Left ventricle myocardium superior (tissue), 1 donor: ENCODE data around the gene BRWD1. TPM values are rescaled to one million over a fixed set of nuclear protein-coding genes. Genes with fewer than 3 reads are reported as not detected.

ENCODE experiments used
- ATAC-seq: fragments of 200-7000 bp; cut with Tn5 transposase; one replicate; pipeline ENCODE4 v1.9.1; 2020; ENCODE audit warnings: mild to moderate bottlenecking, moderate library complexity
- DNase-seq: peaks from one replicate; pipeline ENCODE4 v3.0.0-alpha.2; 2020
- intact Hi-C: fragments of 100-400 bp; cut with micrococcal nuclease; formaldehyde crosslinking; loops from one replicate; pipeline ENCODE4 v1.11.0; 2022
- total RNA-seq: library from RNA; stranded (reverse); fragmentation: NEBNext Ultra II Directional; extraction: Animal tissue kit (Norgen Biotek cat#: 25700); gene quantifications from one replicate; pipeline ENCODE4 v1.2.1, GENCODE V29; 2021
- donor health status: DM: no; HTN: yes; CAD: no; lungs with severe emphysema.

BRWD1 gene
- total RNA-seq, 1 donor from 2014 or later, result 34.2 TPM

GRCh38 chr21:39220150-39220549 is 93.3 kb downstream of the BRWD1 start:
- intact Hi-C loops, result no loop called here
- DNase-seq (no peak), ATAC-seq (peak; percentile 77)

GRCh38 chr21:39218082-39218409 is 95.4 kb downstream of the BRWD1 start:
- ATAC-seq (no peak), DNase-seq (no peak)
- intact Hi-C loops, result loop anchor here (10.0 kb wide), 1 partner anchor 47 kb away; no protein-coding TSS in a partner anchor

- ATAC-seq, result no peak
- no peak for DNase-seq
- intact Hi-C loops, result loop anchor here (10.0 kb wide), 1 partner anchor 47 kb away; no protein-coding TSS in a partner anchor
Observed at GRCh38 chr21:39217356-39218081, 95.9 kb downstream of the BRWD1 start.

- DNase-seq, result no peak
- intact Hi-C loops, result loop anchor here (10.0 kb wide), 1 partner anchor 49 kb away; no protein-coding TSS in a partner anchor
- no peak for ATAC-seq
Observed at GRCh38 chr21:39216290-39216689, 97.1 kb downstream of the BRWD1 start.

GRCh38 chr21:39215078-39215477 is 98.4 kb downstream of the BRWD1 start:
- DNase-seq (no peak), ATAC-seq (no peak)
- intact Hi-C loops, result loop anchor here (10.0 kb wide), 1 partner anchor 50 kb away; no protein-coding TSS in a partner anchor

GRCh38 chr21:39209334-39209688 is 104.1 kb downstream of the BRWD1 start:
- intact Hi-C loops, result no loop called here
- ATAC-seq, result no peak
- no peak for DNase-seq

- intact Hi-C loops, result no loop called here
- ATAC-seq (no peak), DNase-seq (no peak)
Observed at GRCh38 chr21:39208624-39209333, 104.7 kb downstream of the BRWD1 start.

GRCh38 chr21:39204134-39204533 is 109.3 kb downstream of the BRWD1 start:
- DNase-seq (no peak), ATAC-seq (no peak)
- intact Hi-C loops, result no loop called here

- intact Hi-C loops, result no loop called here
- DNase-seq (no peak), ATAC-seq (no peak)
Observed at GRCh38 chr21:39198800-39199199, 114.6 kb downstream of the BRWD1 start.

GRCh38 chr21:39197448-39198233 is 115.8 kb downstream of the BRWD1 start:
- no peak for DNase-seq
- no peak for ATAC-seq
- intact Hi-C loops, result no loop called here

GRCh38 chr21:39196838-39197237 is 116.6 kb downstream of the BRWD1 start:
- ATAC-seq (no peak), DNase-seq (no peak)
- intact Hi-C loops, result no loop called here

GRCh38 chr21:39196310-39196709 is 117.1 kb downstream of the BRWD1 start:
- intact Hi-C loops, result no loop called here

GRCh38 chr21:39193380-39193779 is 120.1 kb downstream of the BRWD1 start:
- intact Hi-C loops, result no loop called here
- no peak for ATAC-seq

More at GRCh38 chr21:39196310-39196709, 117.1 kb downstream of the BRWD1 start:
- no peak for DNase-seq
- ATAC-seq, result no peak

GRCh38 chr21:39189857-39190604 is 123.4 kb downstream of the BRWD1 start:
- ATAC-seq, result no peak
- DNase-seq, result no peak
- intact Hi-C loops, result no loop called here

More at GRCh38 chr21:39193380-39193779, 120.1 kb downstream of the BRWD1 start:
- no peak for DNase-seq

- intact Hi-C loops, result no loop called here
Observed at GRCh38 chr21:39188521-39189139, 124.8 kb downstream of the BRWD1 start.

GRCh38 chr21:39187141-39187540 is 126.3 kb downstream of the BRWD1 start:
- DNase-seq (no peak), ATAC-seq (no peak)
- intact Hi-C loops, result no loop called here

More at GRCh38 chr21:39188521-39189139, 124.8 kb downstream of the BRWD1 start:
- ATAC-seq, result no peak
- no peak for DNase-seq

- DNase-seq (no peak), ATAC-seq (no peak)
- intact Hi-C loops, result no loop called here
Observed at GRCh38 chr21:39186676-39187075, 126.8 kb downstream of the BRWD1 start.

GRCh38 chr21:39185157-39185556 is 128.3 kb downstream of the BRWD1 start:
- ATAC-seq (no peak), DNase-seq (no peak)
- intact Hi-C loops, result no loop called here
